ENCODE data around the gene SSC4D.

DNA sequence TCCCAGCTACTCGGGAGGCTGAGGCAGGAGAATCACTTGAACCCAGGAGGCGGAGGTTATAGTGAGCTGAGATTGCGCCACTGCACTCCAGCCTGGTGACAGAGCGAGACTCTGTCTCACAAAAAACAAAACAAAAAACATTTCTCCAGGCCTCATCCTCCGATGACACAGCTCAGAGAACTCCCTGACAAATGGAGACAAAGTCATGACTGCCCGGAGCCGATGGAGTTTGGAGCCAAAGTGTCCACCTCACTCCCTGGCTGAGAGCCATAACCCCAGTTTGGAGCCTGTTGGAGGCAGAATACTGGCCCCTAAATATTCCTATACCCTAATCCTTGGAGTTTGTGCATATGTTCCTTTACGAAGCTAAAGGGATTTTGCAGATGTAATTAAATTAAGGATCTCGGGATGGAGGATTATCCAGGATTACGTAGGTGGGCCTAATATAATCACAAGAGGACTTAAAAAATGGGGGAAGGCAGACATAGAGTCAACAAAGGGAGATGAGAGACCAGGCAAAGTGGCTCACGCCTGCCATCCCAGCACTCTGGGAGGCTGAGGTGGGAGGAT, 22.7 kb downstream of the SSC4D start:
- TF ChIP-seq POLR2AphosphoS5 (IDR thresholded peaks at IDR 0.05) (no peak), POLR2A (IDR thresholded peaks at IDR 0.05; ENCODE audit: low read depth) (no peak)
